K562 (cell line): Measurements from ENCODE around the gene MEA1. TPM values are rescaled to one million over a fixed set of nuclear protein-coding genes. Genes with fewer than 3 reads are reported as not detected.

Experiments used
- ATAC-seq: fragments of 200-7000 bp; cut with Tn5 transposase; 3 replicates; pipeline ENCODE4 v1.9.1; 2020; ENCODE audit warnings: moderate library complexity
- BruUV-seq: library from RNA; stranded (reverse); fragments of 400-500 nt; replicated peaks from 2 replicates; lab custom pipeline; 2021; lab: Mats Ljungman, UMichigan
- CTCF ChIA-PET: fragments of 300-600 bp; formaldehyde crosslinking; extraction: SDS; loops from one replicate; lab custom pipeline; 2021; ENCODE audit warnings: low intra/inter-chr PET ratio; lab: Yijun Ruan, JAX
- POLR2A ChIA-PET: fragments of 300-600, 350-650 bp; sonication (Branson Sonifier 250); formaldehyde crosslinking; extraction: SDS; loops from one replicate; lab custom pipeline; 2021; ENCODE audit warnings: antibody characterized with exemption, inconsistent platforms; lab: Yijun Ruan, JAX
- DNase-seq, 4 experiments: peaks; one replicate each; pipeline versions ENCODE4 v3.0.0 to v3.0.0-alpha.2; 2011 to 2018; ENCODE audit warnings: low spot score in 3 of 4, mixed read lengths in 3 of 4; ENCODE audit errors: extremely low read depth in 1 of 4
- FAIRE-seq: peaks from 2 replicates; lab custom pipeline; 2011; peaks lifted over from hg19 to GRCh38; lab: Jason Lieb, UNC
- H2AFZ ChIP-seq: 2 replicates; pipeline ENCODE4 v1.6.0; 2011; ENCODE audit warnings: low read depth, low read length, control low read depth, inconsistent platforms
- H3K27ac ChIP-seq: fragments of 200-600 bp; 3 replicates; pipeline ENCODE4 v1.8.0; 2011; ENCODE audit warnings: low read depth, mild to moderate bottlenecking, control low read depth, inconsistent platforms, low read length, moderate library complexity, mixed read lengths; ENCODE audit errors: extremely low read depth
- H3K27me3 ChIP-seq, 2 experiments: fragments of 300-600 bp in 1 of 2; 2 replicates in 1 of 2; 3 replicates in 1 of 2; pipeline versions ENCODE4 v1.6.0 to v1.8.0; 2011; ENCODE audit warnings: inconsistent platforms in 2 of 2, low read length in 2 of 2, mild to moderate bottlenecking in 1 of 2, mixed read lengths in 1 of 2, moderate library complexity in 1 of 2; ENCODE audit not compliant: control insufficient read depth in 2 of 2, insufficient read depth in 2 of 2
- H3K36me3 ChIP-seq: fragments of 300-600 bp; 3 replicates; pipeline ENCODE4 v1.8.0; 2011; ENCODE audit warnings: mild to moderate bottlenecking, low read length, inconsistent platforms; ENCODE audit not compliant: control insufficient read depth, insufficient read depth
- H3K4me1 ChIP-seq, 2 experiments: fragments of 200-600 bp in 1 of 2; replicated peaks in 1 of 2; 2 replicates in 1 of 2; 3 replicates in 1 of 2; pipeline versions ENCODE4 v1.5.1 to v1.8.0; 2011; ENCODE audit warnings: inconsistent platforms in 2 of 2, low read length in 2 of 2, mild to moderate bottlenecking in 1 of 2, mixed read lengths in 1 of 2, moderate library complexity in 1 of 2; ENCODE audit not compliant: control insufficient read depth in 2 of 2, insufficient read depth in 2 of 2
- H3K4me2 ChIP-seq: 2 replicates; pipeline ENCODE4 v1.6.1; 2011; ENCODE audit warnings: low read length, control low read depth, inconsistent platforms, mixed read lengths; ENCODE audit not compliant: insufficient read depth
- H3K4me3 ChIP-seq: fragments of 200-600 bp; sonication (generic), shearing (Covaris generic); 2 replicates; pipeline ENCODE4 v1.5.1; 2016; ENCODE audit warnings: control low read depth, inconsistent platforms
- H3K79me2 ChIP-seq: fragments of 200-600 bp; 3 replicates; pipeline ENCODE4 v1.8.0; 2011; ENCODE audit warnings: low read length, inconsistent platforms; ENCODE audit not compliant: control insufficient read depth, insufficient read depth
- H3K9ac ChIP-seq, 2 experiments: 2 replicates each; pipeline versions ENCODE4 v1.6.0 to v1.6.1; 2011; ENCODE audit warnings: low read depth in 2 of 2, low read length in 2 of 2, control low read depth in 1 of 2, inconsistent platforms in 1 of 2, mild to moderate bottlenecking in 1 of 2, mixed read lengths in 1 of 2; ENCODE audit not compliant: insufficient read depth in 1 of 2
- H3K9me1 ChIP-seq: one replicate; pipeline ENCODE4 v1.6.0; 2011; ENCODE audit warnings: inconsistent platforms, mild to moderate bottlenecking, low read length, moderate library complexity; ENCODE audit not compliant: control insufficient read depth, insufficient read depth
- H3K9me3 ChIP-seq: replicated peaks from 2 replicates; pipeline ENCODE4 v1.5.1; 2011; ENCODE audit warnings: low read depth, low read length, inconsistent platforms; ENCODE audit not compliant: control insufficient read depth, insufficient read depth
- H4K20me1 ChIP-seq: replicated peaks from 2 replicates; pipeline ENCODE4 v1.6.1; 2011; ENCODE audit warnings: low read length, inconsistent platforms, mixed read lengths; ENCODE audit not compliant: control insufficient read depth, insufficient read depth
- ATF1 ChIP-seq, 2 experiments: fragments of 450-650 bp in 1 of 2; IDR thresholded peaks; 2 replicates each; pipeline ENCODE4 v1.6.1; 2016; ENCODE audit warnings: missing compliant biosample characterization in 1 of 2, missing genetic modification characterization in 1 of 2
- MEIS2 ChIP-seq: fragments of 450-650 bp; IDR thresholded peaks from 2 replicates; pipeline ENCODE4 v1.6.1; 2014; ENCODE audit warnings: mild to moderate bottlenecking; ENCODE audit not compliant: partially characterized antibody
- MIER1 ChIP-seq: fragments of 450-650 bp; IDR thresholded peaks from 2 replicates; pipeline ENCODE4 v1.6.1; 2016; ENCODE audit warnings: antibody characterized with exemption, mild to moderate bottlenecking, low read depth
- RFX7 ChIP-seq: fragments of 250-450 bp; sonication (Bioruptor Pico); IDR thresholded peaks from 2 replicates; pipeline ENCODE4 v1.5.1; 2021; ENCODE audit warnings: mild to moderate bottlenecking
- ZBTB43 ChIP-seq: sonication (generic); formaldehyde crosslinking; IDR thresholded peaks from 2 replicates; pipeline ENCODE4 v1.8.0; 2023; ENCODE audit warnings: mild to moderate bottlenecking, missing genetic modification reagents
- ZNF583 ChIP-seq: fragments of 250-450 bp; sonication (Bioruptor Pico); IDR thresholded peaks from 2 replicates; pipeline ENCODE4 v1.4.0; 2020
- ZNF79 ChIP-seq: fragments of 250-450 bp; sonication (Bioruptor Pico); IDR thresholded peaks from 2 replicates; pipeline ENCODE4 v1.4.0; 2020; ENCODE audit warnings: low read depth, mild to moderate bottlenecking, moderate library complexity
- WGBS: fragments of 100-300 bp; shearing (Covaris generic); methylation state at CpG from one replicate; pipeline ENCODE4 v1.1.6; 2016; ENCODE audit warnings: low coverage, mixed read lengths; ENCODE audit not compliant: insufficient coverage; ENCODE audit errors: missing lambda C conversion rate; 5-methylcytosine and 5-hydroxymethylcytosine counted together
- in situ Hi-C: fragments of 300-500 bp; cut with MboI; formaldehyde crosslinking; loops from 4 replicates; pipeline ENCODE4 v1.15.0; 2018; ENCODE audit warnings: inconsistent platforms, mixed read lengths
- intact Hi-C: fragments of 100-400 bp; cut with micrococcal nuclease; formaldehyde crosslinking; loops from 2 replicates; pipeline ENCODE4 v1.14.2; 2022
- polyA plus RNA-seq, 8 experiments: library from polyadenylated mRNA; depleted of rRNA in 4 of 8; stranded (reverse) in 5 of 8; unstranded in 3 of 8; fragments of >200 nt; fragmentation: Nextera tagmentation in 2 of 8; fragmentation: Illumina TruSeq in 1 of 8; extraction: Ambion mirVana in 2 of 8; extraction: Trizol in 1 of 8; gene quantifications; 2 replicates each; pipeline versions ENCODE4 v1.2.1 to v1.2.3, GENCODE V29; 2011 to 2014; ENCODE audit warnings: inconsistent platforms in 1 of 8, missing spikeins in 1 of 8
- total RNA-seq, 7 experiments: library from RNA; depleted of rRNA in 6 of 7; stranded (reverse); fragments of >200 nt in 6 of 7; fragmentation: Illumina TruSeq in 2 of 7; extraction: Trizol in 2 of 7; gene quantifications; 2 replicates each; pipeline versions ENCODE4 v1.2.1 to v1.2.3, GENCODE V29; 2011 to 2021; ENCODE audit warnings: low replicate concordance in 1 of 7
- TF ChIP-seq, protein P1 (sequence below): sonication (generic); formaldehyde crosslinking; IDR thresholded peaks from 2 replicates; pipeline ENCODE4 v1.8.1; 2022; ENCODE audit warnings: missing genetic modification reagents
- TF ChIP-seq, protein P2 (sequence below): fragments of 450-650 bp; IDR thresholded peaks from 2 replicates; pipeline ENCODE4 v1.6.1; 2016; ENCODE audit warnings: mild to moderate bottlenecking, moderate library complexity

The MEA1 gene
- total and polyA plus RNA-seq, 9 of the 15 experiments (the other 6 are each of a cell fraction or from before 2014, with no cell fraction given), result 86.8 to 210 (median 152) TPM

DNA sequence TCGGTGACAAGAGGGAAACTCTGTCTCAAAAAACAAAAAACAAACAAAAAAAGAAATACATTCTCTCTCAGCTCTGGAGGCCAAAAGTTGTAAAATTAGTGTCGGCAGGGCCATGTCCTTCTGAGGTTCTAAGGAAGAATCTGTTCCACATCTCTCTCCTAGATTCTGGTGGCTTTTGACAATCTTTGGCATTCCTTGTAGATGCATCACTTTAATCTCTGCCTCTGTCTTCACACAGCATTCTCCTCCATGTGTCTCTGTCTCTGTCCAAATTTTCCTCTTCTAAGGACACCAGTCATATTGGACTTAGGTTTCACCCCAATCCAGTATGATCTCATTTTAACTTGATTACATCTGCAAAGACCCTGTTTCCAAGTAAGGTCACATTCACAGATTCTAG, 20.3 kb downstream of the MEA1 start:
- Histone ChIP-seq H3K9me3 (no peaks in the 10 kb centered on the region), H3K36me3 (peaks cover 36% of the 10 kb centered on the region), H4K20me1 (peaks cover under 1% of the 10 kb centered on the region; the same call in 1 of the 2 replicates), H3K4me2 (no peak overlapping the region), H2AFZ (no peak overlapping the region), H3K9ac (no peak overlapping the region), H3K27ac (no peak overlapping the region), H3K4me3 (no peak overlapping the region), H3K4me1 (0 out of 5 replicates have a peak, but pooled peaks cover 0 to 4% of the 10 kb centered on the region in 2 experiments), H3K79me2 (no peaks in the 10 kb centered on the region), H3K27me3 (no peaks in the 10 kb centered on the region), H3K9me1 (peaks cover 2% of the 10 kb centered on the region)
- ChIA-PET CTCF (no interaction called here), POLR2A (interaction anchor here (1.9 to 2.3 kb wide), 2 partner anchors 9 to 19 kb away, joined by 8 to 11 read pairs; partner anchors contain the start of gene PPP2R5D)
- no TSS peak for BruUV-seq
- TF ChIP-seq ZNF79 (no peak), RFX7 (CRISPR knock-in tag) (no peak), MIER1 (no peak), ZNF583 (CRISPR knock-in tag) (no peak), ZBTB43 (CRISPR knock-in tag) (no peak), ATF1 (CRISPR knock-in tag; IDR thresholded peaks at IDR 0.05) (no peak), ATF1 (tag; IDR thresholded peaks at IDR 0.05) (no peak), MEIS2 (no peak)
- TF ChIP-seq, protein P1, sequence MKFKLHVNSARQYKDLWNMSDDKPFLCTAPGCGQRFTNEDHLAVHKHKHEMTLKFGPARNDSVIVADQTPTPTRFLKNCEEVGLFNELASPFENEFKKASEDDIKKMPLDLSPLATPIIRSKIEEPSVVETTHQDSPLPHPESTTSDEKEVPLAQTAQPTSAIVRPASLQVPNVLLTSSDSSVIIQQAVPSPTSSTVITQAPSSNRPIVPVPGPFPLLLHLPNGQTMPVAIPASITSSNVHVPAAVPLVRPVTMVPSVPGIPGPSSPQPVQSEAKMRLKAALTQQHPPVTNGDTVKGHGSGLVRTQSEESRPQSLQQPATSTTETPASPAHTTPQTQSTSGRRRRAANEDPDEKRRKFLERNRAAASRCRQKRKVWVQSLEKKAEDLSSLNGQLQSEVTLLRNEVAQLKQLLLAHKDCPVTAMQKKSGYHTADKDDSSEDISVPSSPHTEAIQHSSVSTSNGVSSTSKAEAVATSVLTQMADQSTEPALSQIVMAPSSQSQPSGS (CRISPR knock-in tag), result no peak
- TF ChIP-seq, protein P2, sequence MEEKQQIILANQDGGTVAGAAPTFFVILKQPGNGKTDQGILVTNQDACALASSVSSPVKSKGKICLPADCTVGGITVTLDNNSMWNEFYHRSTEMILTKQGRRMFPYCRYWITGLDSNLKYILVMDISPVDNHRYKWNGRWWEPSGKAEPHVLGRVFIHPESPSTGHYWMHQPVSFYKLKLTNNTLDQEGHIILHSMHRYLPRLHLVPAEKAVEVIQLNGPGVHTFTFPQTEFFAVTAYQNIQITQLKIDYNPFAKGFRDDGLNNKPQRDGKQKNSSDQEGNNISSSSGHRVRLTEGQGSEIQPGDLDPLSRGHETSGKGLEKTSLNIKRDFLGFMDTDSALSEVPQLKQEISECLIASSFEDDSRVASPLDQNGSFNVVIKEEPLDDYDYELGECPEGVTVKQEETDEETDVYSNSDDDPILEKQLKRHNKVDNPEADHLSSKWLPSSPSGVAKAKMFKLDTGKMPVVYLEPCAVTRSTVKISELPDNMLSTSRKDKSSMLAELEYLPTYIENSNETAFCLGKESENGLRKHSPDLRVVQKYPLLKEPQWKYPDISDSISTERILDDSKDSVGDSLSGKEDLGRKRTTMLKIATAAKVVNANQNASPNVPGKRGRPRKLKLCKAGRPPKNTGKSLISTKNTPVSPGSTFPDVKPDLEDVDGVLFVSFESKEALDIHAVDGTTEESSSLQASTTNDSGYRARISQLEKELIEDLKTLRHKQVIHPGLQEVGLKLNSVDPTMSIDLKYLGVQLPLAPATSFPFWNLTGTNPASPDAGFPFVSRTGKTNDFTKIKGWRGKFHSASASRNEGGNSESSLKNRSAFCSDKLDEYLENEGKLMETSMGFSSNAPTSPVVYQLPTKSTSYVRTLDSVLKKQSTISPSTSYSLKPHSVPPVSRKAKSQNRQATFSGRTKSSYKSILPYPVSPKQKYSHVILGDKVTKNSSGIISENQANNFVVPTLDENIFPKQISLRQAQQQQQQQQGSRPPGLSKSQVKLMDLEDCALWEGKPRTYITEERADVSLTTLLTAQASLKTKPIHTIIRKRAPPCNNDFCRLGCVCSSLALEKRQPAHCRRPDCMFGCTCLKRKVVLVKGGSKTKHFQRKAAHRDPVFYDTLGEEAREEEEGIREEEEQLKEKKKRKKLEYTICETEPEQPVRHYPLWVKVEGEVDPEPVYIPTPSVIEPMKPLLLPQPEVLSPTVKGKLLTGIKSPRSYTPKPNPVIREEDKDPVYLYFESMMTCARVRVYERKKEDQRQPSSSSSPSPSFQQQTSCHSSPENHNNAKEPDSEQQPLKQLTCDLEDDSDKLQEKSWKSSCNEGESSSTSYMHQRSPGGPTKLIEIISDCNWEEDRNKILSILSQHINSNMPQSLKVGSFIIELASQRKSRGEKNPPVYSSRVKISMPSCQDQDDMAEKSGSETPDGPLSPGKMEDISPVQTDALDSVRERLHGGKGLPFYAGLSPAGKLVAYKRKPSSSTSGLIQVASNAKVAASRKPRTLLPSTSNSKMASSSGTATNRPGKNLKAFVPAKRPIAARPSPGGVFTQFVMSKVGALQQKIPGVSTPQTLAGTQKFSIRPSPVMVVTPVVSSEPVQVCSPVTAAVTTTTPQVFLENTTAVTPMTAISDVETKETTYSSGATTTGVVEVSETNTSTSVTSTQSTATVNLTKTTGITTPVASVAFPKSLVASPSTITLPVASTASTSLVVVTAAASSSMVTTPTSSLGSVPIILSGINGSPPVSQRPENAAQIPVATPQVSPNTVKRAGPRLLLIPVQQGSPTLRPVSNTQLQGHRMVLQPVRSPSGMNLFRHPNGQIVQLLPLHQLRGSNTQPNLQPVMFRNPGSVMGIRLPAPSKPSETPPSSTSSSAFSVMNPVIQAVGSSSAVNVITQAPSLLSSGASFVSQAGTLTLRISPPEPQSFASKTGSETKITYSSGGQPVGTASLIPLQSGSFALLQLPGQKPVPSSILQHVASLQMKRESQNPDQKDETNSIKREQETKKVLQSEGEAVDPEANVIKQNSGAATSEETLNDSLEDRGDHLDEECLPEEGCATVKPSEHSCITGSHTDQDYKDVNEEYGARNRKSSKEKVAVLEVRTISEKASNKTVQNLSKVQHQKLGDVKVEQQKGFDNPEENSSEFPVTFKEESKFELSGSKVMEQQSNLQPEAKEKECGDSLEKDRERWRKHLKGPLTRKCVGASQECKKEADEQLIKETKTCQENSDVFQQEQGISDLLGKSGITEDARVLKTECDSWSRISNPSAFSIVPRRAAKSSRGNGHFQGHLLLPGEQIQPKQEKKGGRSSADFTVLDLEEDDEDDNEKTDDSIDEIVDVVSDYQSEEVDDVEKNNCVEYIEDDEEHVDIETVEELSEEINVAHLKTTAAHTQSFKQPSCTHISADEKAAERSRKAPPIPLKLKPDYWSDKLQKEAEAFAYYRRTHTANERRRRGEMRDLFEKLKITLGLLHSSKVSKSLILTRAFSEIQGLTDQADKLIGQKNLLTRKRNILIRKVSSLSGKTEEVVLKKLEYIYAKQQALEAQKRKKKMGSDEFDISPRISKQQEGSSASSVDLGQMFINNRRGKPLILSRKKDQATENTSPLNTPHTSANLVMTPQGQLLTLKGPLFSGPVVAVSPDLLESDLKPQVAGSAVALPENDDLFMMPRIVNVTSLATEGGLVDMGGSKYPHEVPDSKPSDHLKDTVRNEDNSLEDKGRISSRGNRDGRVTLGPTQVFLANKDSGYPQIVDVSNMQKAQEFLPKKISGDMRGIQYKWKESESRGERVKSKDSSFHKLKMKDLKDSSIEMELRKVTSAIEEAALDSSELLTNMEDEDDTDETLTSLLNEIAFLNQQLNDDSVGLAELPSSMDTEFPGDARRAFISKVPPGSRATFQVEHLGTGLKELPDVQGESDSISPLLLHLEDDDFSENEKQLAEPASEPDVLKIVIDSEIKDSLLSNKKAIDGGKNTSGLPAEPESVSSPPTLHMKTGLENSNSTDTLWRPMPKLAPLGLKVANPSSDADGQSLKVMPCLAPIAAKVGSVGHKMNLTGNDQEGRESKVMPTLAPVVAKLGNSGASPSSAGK, result no peak
- intact Hi-C loops, result no loop called here
- no peak for FAIRE-seq
- in situ Hi-C loops, result no loop called here
- WGBS, result 72% methylated on average over 2 of the region's 2 CpGs
- no peak for ATAC-seq
- no peak for DNase-seq
